ENCODE measurements around the gene TYMP.

GRCh38 chr22:50531546-50531961, 1.7 kb upstream of the TYMP start:
- TF ChIP-seq CTCF (IDR thresholded peaks at IDR 0.05), result no peak
- no peak for TF ChIP-seq POLR2A (IDR thresholded peaks at IDR 0.05)
